ACHN (cell line): ENCODE data around the gene STK33.
A peak's percentile ranks its signal among the peaks of the same experiment; 100 is the strongest.

Source experiments
- DNase-seq: peaks from one replicate; pipeline ENCODE4 v3.0.0-alpha.2; 2015
- in situ Hi-C: cut with HindIII; loops from 2 replicates; pipeline ENCODE4 v1.10.0; 2017; ENCODE audit warnings: low sequenced_read_pairs, low pct_ligation_motif_present, low pct_unique_long_range_greater_than_20kb

The STK33 gene

DNA sequence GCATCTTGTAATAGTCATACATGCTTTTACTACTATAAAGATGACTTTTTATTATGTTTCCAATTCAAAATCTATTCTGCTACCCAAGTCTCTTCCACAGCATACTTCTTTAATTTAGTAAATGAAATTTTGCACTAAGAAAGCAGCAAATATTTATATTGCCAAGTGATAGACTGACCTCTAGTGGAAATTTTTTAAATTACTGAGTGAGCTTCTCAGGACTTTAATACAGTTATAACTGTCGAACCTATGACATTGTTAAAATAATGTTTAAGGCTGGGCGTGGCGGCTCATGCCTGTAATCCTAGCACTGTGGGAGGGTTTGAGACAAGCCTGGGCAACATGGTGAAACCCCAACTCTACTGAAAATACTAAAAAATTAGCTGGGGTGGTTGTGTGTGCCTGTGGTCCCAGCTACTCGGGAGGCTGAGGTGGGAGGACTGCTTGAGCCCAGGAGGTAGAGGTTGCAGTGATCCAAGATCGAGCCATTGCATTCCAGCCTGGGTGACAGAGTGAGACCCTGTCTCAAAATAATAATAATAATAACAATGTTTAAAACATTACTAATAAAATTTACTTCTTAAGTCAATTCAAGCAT is 27.3 kb downstream of the STK33 start:
- DNase-seq: peak; percentile 66
- in situ Hi-C loops: no loop called here

DNA sequence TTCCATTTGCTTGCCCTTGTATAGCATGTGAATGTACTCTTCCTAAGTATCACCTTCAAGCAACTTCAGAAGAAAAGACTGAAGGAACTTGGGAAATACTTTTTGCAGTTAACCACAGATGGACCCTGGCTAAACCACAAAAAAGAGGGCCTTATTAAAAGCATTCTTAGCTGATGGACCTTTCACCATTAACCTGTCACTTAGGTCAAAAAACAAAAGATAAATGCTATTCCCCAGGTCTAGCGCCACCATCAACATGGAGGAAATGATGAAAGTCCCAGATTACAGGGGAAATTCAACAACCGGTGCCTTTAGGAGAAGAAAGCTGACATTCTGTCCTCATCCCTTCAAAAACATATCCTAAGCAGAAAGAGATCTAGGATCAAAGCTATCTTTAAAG is 29.5 kb downstream of the STK33 start:
- no peak for DNase-seq
- in situ Hi-C loops: no loop called here

DNA sequence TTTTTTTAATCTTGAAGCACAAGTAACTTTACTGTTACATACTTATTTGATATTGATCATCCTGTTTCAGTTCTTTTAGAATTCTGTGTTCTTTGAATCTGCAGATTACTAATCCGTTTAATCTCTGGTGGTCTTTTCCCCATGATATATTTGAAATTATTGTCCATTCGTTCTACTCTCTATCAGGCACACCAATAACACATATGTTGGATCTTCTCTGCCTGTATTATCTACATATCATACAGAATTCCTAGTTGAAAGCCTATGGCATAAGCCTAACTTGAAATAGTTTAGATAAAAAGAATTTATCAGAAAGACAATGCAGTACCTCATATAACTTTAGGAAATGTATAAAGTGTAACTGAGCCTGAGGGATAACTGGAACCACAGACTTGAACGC is 32.6 kb downstream of the STK33 start:
- in situ Hi-C loops: no loop called here
- DNase-seq: no peak

DNA sequence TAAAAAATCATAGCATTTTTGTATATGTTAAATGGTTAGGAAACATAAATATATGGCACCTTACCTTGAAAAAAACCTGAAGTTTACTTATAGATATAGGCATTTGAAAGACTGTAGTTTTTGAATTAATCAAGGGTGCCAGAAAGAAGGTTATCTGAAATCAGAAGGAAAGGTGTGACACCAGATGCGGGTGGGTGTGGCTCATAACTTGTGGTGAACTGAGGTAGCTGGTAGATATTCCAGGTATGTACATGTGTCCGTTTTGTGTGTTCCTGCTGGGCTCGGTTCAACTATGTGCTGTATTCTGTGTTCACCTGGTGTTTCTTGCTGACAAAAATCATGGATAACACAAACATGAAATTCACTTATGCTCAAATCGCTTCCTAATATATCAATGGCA is 35.6 kb downstream of the STK33 start:
- in situ Hi-C loops: no loop called here
- no peak for DNase-seq

DNA sequence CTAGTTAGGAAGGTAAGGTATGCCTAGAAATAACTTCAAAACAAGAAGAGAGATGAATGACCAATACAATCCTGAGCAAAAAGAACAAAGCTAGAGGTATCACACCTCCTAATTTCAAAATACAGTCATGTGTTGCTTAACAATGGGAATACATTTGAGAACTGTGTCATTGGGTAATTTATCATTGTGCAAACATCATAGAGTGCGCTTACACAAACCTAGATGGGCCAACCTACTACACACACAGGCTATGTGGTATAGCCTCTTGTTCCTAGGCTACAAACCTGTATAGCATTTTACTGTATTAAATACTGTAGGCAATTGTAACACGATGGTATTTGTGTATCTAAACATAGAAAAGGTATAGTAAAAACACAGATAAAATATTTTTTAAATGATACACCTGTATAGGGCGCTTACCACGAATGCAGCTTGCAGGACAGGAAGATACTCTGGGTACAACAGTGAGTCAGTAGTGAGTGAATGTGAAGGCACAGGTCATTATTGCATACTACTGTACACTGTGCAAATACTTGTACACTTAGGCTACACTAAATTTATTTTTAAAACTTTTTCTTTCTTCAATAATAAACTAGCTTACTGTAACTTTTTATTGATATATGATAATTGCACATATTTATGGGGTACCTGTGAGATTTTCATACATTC is 48.2 kb downstream of the STK33 start:
- DNase-seq: no peak
- in situ Hi-C loops: no loop called here

DNA sequence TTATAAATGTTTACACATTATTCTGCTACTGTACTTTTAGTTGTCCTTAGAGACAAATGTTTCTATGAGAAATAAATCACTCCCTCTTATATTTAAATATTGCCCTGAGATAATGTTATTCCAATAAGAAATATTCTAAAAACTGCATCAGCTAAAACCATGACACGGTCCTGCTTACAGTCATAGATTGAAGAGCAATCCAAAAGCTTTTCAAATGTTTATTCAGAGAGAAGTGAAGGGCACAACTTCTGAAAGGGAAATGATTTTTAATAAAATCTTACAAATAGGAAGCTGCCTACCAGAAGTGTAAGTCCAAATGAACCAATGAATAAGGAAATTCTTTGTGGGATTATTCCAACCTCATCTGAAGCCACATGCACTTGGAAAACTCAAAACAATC is 49.2 kb downstream of the STK33 start:
- in situ Hi-C loops: no loop called here
- DNase-seq: no peak

DNA sequence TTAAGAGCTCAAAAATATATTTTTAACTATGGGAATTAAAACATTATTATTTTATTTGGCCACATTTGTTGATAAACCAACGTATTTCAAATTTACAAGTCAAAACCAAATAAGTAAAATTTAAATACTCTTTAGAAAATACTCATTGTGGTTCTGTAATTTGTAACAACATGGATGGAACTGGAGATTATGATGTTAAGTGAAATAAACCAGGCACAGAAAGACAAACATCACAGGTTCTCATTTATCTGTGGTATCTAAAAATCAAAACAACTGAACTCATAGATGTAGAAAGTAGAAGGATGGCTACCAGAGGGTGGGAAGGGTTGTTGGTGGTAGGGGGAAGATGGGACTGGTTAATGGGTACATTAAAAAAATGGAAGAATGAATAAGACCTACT is 50.8 kb downstream of the STK33 start:
- DNase-seq: no peak
- in situ Hi-C loops: no loop called here

DNA sequence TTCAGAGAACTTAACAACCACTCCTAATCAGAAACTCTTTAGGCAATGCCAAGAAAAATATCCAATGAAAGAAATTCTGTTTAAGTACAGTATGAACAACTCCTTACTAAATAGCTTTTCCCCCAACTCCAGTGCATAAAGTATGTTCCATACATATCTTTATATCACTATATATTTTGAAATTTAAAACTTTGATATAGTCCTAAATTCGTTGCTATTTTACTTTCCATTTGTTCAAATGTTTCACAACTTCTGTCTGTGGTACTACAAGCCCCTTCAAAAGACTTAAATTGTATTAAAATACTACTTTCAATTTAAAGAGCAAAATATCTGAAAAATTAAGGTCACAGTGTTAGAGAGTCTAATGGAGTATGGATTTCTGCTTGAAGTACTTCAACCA is 52.6 kb downstream of the STK33 start:
- DNase-seq: no peak

DNA sequence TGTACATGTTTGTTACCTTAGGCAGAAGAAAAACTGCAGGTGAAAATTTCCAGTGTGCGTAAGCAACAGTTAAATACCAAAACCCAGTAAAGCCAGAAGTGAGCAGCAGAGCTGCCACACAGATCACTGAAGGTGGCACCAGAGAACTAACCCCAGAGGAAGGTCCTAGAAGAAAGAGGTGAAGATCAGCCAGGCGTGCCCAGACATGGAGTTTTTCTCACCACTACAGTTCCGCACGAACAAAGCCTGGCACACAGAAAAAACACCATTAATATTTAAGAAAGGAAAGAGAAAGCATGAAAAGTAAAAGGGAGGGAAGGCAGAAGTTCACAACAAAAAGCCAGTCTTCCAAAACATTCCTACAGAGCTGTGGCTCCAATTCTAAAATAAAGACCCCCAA is 60.7 kb downstream of the STK33 start:
- DNase-seq: peak; percentile 1
- in situ Hi-C loops: no loop called here

More for the DNA sequence above, 52.6 kb downstream of the STK33 start:
- in situ Hi-C loops: no loop called here

DNA sequence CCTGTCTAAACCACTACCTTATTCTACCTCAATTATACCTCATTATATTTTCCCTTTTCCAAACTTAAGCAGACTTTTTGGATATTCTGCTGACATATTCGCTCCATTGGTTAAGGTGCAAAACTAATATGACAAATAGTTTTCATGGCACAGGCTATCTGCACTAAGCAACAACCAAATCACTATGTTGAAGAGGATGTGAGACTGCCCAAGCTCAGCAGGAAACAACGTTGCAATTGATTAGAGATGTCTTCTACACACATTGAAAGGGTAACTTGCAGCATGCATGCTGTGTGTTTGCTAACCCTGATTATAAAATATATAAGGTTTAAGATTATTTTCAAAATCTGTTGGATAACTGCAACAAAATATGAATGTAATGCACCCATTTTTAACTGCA is 61.6 kb downstream of the STK33 start:
- DNase-seq: no peak
- in situ Hi-C loops: no loop called here

DNA sequence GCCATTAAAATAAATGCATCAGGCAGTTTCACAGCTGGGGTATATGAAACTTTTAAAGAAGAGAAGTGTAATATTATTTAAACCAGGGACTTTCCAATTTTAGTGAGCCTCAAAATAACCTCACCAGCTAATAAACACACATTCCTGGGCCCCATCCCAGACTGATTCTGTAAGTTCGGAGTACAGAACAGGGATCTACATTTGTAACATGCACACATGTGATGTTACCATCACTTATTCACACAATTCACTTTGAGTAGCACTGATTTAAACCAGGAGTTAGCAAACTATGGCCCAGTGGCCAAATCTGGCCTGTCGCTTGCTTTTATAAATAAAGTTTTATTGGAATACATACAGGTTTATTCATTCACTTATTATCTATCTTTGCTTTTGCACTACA is 62.0 kb downstream of the STK33 start:
- no peak for DNase-seq
- in situ Hi-C loops: no loop called here

DNA sequence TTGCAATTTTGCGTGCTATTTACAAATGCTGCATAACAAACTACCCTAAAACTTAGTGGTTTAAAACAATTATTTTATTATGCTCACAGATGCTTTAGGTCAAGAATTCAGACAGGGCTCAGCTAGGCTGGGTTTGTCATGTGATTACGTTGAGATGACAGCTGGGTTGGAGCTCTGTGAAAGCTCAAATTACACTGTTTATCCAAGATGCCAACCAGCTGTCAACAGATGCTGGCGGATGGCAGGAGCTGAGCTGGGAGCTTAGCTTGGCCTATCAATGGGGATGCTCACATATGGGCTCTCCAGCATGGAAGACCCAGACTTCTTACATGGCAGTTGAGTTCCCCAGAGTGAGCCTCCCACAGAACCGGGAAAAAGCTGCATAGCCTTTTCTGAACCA is 62.7 kb downstream of the STK33 start:
- in situ Hi-C loops: no loop called here
- no peak for DNase-seq

DNA sequence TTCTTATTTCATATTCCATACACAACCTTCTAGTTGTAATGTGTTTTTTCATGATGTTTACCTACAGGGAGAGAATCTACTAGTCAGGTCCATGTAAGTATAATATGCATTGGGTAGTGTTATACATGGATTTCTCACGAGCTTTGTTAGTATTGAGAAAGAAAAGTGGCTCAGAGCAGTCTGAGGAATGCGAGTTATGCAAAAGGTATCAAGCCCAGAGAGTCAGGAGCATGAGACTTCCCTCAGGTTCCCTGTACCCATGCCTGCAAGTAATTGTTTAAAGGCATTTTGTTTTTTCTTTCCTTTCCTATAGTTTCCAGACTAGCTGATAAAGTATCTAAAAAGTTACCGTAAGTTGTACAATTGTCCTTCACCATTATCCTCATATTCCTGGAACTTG is 66.1 kb downstream of the STK33 start:
- in situ Hi-C loops: no loop called here
- no peak for DNase-seq

DNA sequence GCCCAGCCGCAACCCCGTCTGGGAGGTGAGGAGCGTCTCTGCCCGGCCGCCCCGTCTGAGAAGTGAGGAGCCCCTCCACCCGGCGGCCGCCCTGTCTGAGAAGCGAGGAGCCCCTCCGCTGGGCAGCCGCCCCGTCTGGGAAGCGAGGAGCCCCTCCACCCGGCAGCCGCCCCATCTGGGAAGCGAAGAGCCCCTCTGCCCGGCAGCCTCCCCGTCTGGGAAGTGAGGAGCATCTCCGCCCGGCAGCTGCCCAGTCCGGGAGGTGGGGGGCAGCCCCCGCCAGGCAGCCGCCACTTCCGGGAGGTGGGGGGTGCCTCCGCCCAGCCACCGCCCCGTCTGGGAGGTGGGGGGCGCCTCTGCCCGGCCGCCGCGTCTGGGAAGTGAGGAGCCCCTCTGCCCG is 70.6 kb downstream of the STK33 start:
- in situ Hi-C loops: no loop called here
- no peak for DNase-seq

DNA sequence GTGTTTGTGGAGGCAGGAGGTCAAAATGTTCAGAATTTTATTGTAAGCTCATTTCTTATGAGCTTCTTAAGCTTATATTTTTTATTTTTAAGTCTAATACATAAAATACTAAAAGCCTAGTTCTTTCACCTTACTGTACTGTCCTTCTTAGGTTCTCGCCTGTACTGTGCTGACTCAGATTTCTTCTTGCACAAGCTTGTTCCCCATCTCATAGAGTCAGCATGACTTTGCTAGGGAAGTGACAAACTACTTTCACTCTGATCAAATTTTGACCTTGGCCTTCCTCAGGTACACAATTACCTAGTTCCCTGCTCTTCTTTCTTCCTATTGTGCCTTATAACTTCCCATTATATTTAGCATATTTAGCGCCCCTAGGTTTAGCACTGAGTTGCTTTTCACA is 81.5 kb downstream of the STK33 start:
- in situ Hi-C loops: no loop called here
- no peak for DNase-seq

DNA sequence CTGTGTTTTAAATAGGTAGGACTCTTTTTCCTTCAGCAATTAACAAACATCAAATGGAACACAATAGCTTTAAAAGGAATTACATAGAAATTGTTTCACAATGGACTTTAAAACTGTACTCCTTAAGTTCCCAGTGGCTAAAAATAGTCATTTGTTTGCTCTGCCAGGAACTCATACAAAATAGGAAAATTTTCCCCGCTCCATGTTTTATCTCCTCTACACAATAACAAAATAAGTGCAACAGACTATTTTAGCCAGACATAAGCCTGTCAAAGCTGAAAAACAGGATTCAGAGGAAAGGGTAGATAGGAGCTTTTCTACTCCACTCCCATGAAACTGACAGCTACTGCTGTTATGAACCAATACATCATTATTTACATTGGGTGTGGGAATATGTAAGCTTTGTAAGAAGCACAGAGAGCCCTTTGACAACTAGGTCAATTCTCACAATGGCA is 90.1 kb downstream of the STK33 start:
- no peak for DNase-seq
- in situ Hi-C loops: no loop called here

DNA sequence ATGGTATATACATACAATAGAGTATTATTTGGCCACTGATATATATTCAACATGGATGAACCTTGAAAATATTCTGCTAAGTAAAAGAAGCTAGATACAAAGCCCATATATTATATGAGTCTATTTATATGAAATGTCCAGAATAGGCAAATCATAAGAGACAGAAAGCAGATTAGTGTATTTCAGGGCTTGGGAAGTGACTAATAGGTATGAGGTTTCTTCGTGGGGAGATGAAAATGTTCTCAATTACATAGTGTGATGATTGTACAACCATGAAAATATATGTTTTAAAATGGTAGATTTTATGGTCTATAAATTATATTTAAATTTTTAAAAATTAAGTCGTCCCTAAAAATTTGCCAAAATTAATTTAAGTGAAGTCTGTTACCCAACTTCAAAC is 92.2 kb downstream of the STK33 start:
- DNase-seq: no peak
- in situ Hi-C loops: no loop called here

DNA sequence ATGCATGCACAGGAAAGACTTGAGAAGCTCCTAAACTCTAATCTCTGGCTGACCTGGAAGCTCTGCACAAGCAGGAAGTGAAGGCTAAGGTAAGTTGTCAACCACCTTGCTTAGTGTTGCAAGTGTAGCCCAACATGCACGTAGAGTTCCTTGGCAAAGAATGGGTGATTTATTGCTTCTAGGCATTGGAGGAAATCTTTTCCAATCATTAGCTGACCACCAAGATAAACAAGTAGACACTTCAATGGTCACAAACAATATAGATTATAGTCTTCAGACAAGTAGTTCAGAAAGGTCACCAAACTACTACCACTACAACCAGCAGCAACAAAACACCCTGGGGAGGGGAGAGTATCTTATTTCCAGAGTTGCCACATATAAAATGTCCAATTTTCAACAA is 105.6 kb downstream of the STK33 start:
- DNase-seq: no peak

DNA sequence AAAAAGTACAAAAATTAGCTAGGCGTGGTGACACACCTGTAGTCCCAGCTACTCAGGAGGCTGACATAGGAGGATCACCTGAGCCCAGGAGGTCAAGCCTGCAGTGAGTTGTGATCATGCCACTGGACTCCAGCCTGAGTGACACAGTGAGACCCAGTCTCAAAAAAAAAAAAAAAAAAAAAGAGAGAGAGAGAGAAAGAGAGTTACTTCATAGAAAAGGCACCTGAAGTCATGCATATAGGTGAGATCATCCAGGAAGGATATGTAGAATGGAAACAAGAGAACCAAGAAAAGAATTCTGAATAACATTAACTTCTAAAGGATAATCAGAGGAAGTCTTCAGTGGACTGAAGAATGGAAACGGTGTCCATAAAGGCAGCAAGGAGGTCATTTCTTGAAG is 106.8 kb downstream of the STK33 start:
- DNase-seq: no peak
- in situ Hi-C loops: no loop called here

More for the DNA sequence above, 105.6 kb downstream of the STK33 start:
- in situ Hi-C loops: no loop called here

DNA sequence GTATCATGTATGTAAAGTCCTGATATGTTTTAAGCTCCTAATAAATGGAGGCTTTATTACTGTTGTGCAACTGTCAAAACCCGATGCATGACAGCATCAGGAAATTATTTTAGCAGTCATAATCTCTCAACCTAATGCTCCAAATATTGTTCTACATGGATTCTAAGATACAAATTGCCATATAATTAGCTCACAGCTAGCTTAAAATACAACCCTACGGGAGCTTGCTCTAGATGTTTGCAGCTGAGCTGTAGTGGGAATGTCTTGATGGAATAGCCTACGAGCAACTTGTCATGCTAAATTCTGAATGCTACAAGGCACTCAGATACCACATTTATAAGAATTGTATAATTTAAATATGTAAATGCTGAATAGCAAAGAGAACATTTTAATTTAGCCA is 109.8 kb downstream of the STK33 start:
- in situ Hi-C loops: no loop called here

DNA sequence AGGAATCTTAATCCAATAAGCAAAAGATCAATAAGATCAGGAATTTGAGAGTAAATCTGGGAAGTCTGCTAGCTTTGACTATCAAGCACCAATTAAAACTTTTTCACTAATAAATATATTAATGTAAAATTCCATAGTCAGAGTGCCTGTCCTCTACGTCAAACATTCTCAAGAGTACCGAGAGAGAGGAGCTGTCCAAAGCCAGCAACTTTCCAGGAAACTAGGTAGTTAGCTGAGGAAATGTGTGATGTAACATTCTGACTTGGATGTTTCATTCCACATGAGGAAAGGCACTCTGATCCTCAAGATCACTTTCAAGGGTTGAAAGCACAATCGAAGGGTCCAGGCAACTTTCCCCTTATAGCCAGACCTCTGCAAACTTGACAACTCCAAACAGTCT is 113.2 kb downstream of the STK33 start:
- in situ Hi-C loops: no loop called here
- no peak for DNase-seq

More for the DNA sequence above, 109.8 kb downstream of the STK33 start:
- no peak for DNase-seq
